Retinal pigment epithelial cell (primary cell): Measurements from ENCODE around the gene TET3.

Source experiments
- DNase-seq: peaks from one replicate; pipeline ENCODE4 v3.0.0-alpha.2; 2010; ENCODE audit warnings: low read depth
- H3K4me3 ChIP-seq: 2 replicates; pipeline ENCODE4 v1.5.1; 2011; ENCODE audit warnings: mild to moderate bottlenecking, low read length, control low read depth, moderate library complexity
- TF ChIP-seq, protein P1 (sequence below): conservative IDR thresholded peaks from 2 replicates; pipeline ENCODE4 v1.5.1; 2011; ENCODE audit warnings: low read depth, low read length, control low read depth, inconsistent platforms

The TET3 gene

DNA sequence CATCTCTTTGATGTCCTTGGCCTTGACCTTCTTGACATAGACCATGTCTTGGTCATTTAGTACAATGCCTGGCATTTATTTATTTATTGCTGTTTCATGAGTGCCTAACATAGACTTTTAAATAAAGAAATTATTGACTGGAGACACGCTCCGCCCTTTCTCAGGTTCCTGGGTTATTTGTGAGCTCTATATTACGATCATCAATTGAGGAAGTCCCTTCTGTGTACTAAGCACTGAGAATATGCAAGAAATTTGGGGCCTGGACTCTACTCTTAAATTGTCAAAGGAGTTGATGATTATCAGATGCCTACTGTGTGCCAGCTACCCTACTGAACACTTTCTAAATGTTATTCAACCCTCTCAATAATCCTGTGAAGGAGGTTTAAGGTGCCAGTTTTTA, 19.7 kb upstream of the TET3 start:
- H3K4me3 ChIP-seq, result no peak overlapping the region
- TF ChIP-seq, protein P1, sequence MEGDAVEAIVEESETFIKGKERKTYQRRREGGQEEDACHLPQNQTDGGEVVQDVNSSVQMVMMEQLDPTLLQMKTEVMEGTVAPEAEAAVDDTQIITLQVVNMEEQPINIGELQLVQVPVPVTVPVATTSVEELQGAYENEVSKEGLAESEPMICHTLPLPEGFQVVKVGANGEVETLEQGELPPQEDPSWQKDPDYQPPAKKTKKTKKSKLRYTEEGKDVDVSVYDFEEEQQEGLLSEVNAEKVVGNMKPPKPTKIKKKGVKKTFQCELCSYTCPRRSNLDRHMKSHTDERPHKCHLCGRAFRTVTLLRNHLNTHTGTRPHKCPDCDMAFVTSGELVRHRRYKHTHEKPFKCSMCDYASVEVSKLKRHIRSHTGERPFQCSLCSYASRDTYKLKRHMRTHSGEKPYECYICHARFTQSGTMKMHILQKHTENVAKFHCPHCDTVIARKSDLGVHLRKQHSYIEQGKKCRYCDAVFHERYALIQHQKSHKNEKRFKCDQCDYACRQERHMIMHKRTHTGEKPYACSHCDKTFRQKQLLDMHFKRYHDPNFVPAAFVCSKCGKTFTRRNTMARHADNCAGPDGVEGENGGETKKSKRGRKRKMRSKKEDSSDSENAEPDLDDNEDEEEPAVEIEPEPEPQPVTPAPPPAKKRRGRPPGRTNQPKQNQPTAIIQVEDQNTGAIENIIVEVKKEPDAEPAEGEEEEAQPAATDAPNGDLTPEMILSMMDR, result no peak
- DNase-seq, result no peak

DNA sequence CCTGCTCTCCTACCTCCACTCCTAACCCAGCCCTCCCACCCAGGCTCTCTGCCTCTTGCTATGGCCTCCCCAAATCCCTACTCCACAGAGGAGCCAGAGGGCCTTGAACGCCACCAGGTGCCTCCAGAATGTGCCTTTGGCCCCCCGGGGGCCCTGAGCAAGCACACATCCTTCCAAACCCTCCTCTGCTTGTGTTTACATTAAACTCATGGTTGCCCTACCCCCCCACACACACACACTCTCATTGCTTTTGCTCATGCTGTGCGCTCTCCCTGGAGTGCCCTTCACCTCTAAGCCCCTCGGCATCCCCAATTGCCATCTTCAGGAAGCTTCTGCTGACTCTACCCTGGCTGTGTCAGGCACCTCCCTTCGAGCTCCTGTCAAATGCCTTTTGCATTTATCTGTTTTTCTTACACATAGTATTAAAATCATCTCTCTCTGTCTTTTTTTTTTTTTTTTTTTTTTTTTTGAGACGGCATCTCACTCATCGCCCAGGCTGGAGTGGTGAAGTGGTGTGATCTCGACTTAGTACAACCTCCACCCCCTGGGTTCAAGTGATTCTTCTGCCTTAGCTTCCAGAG, 16.3 kb upstream of the TET3 start:
- no peak for DNase-seq
- TF ChIP-seq, protein P1, result no peak
- H3K4me3 ChIP-seq, result no peak overlapping the region

DNA sequence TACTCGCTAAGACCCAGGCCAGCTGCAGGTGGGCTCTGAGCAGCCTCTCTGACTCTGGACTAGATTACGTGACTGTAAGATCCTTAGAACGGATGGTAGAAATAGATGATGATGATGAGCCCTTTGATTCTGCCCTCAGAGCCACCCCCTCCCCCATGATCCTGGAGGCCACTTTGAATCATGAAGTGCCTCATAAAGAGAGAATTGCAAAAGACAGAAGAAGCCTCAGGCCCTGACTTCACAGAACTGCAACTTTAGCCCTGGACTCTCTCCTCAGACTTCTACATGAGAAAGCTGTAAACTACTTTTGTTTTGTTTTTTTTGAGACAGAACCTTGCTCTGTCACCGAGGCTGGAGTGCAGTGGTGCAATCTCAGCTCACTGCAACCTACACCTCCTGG, 15.4 kb upstream of the TET3 start:
- no peak overlapping the region for H3K4me3 ChIP-seq
- no peak for DNase-seq
- TF ChIP-seq, protein P1, result no peak

DNA sequence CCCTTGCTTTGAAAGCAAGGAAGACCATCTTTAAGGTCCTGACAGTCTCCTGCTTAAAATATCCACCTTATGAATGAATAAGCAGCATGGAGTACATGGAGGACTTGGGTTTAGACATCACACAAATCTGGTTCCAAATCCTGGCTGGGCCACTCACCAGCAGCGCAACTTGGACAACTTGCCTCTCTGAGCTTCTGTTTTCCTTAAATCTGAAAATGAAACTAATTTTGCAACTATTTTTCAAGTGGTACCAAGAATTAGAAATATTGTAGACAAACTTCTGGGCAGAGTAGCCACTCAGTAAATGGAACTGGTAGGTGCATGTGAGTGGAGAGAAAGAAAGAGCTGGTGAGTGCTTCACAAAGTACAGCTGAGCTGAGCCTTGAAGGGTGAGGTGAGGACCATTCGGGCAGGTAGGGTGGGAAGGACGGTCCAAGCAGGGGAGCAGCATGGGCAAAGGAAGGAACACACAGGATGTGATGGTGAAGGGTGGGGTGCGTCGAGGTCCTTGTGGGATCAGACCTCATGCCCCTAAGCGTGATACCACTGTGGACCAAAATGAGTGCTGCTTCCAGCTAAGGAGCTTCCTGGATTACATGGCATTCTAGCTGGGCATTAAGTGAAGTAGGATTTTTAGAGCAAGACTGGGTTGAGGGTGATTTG, 14.4 kb upstream of the TET3 start:
- H3K4me3 ChIP-seq, result no peak overlapping the region
- TF ChIP-seq, protein P1, result no peak
- no peak for DNase-seq

DNA sequence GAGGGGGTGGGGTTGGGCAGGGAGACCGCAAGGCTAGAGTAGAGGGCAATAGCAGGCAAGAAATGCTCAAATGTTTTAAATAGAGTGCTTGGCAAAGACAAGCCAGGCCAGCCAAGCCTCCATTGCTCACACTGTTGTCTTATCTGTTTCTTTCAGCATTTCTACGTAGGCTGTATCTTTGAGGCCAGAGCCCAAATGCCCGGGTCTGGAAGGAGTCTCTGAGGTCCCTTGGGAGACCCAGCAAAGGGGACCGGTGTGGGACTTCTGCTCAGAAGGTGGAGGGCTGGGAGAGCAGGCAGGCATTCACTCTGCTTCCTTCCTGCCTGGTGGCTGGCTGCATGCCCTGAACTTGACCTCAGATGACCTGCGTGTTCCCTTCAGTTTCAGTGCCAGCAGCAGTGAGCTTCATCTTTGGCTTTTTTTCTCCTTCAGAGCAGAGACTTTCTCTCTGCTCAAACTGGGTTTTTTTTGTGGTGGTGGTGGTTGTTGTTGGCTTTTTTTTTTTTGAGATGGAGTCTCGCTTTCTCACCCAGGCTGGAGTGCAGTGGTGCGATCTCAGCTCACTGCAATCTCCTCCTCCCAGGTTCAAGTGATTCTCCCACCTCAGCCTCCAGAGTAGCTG, 13.7 kb upstream of the TET3 start:
- DNase-seq, result no peak
- H3K4me3 ChIP-seq, result no peak overlapping the region
- TF ChIP-seq, protein P1, result no peak

DNA sequence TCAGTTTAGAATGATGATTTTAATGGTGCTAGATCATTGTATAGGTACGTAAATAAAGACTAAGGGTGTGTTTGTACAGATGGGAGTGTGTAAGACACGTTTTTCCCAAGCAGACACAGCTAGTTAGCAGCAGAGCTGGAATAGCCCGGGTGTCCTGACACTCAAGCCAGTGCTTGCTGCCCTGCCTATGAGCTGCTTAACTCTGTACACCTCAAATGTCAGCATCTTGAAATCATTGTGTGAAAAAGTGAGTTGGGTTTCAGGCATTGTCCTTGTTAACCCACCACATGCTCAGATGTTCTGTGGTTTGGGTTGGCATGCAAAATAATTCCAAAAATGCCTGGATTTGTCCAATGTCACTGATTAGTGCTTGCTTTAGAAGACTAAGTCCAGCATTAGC, 13.0 kb upstream of the TET3 start:
- DNase-seq, result no peak
- no peak overlapping the region for H3K4me3 ChIP-seq
- TF ChIP-seq, protein P1, result no peak

DNA sequence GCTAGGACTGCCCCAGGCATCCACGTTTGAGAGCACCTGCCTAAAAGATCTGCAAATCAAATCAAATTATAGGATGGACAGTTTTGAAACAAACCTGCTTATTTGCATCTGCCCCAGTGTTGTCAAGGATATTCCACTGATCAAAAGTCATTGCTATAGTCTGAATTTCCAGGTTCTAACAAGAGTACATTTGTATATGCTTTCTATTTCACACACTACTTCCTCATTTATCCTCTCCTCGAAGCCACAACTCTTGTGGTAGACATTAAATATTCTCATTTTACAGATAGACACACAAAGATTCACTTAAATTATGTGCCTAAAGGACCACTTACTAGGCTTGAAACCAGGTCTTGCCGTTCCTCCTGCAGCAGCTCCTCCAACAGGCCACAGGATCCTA, 11.9 kb upstream of the TET3 start:
- DNase-seq, result no peak
- no peak overlapping the region for H3K4me3 ChIP-seq
- TF ChIP-seq, protein P1, result no peak
